HG03045 (cell line): ENCODE results near the gene ZNF367.

ENCODE experiments used
- ATAC-seq: cut with Tn5 transposase; IDR thresholded peaks from one replicate; pipeline ENCODE4 v1.9.1; 2021; ENCODE audit warnings: mild to moderate bottlenecking, moderate library complexity; ENCODE audit not compliant: unreplicated experiment

Gene ZNF367

GRCh38 chr9:96418083-96418919 lies at the start of gene ZNF367:
ZNF367 (minus strand) TSS chr9:96418370; CDS start chr9:96418032, 338 bp downstream.
- peak; percentile 70 for ATAC-seq

DNA sequence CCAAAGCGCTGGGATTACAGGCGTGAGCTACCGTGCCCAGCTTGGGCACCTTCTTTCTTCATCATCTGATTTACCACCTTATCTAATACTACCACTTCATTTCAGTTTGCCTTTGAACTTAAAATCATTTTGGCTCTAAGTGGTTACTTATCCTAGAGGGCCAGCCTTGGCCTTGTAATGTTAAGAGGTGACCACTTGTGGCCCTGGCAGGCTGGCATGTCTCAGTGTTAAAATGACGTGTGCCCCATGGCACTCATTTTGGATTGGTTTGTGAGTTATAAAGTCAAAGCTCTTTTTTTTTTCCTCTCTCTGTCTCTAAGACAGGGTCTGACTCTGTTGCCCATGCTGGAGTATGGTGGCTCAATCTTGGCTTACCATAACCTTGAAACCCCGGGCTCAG lies 49.6 kb upstream of the ZNF367 start:
- no peak for ATAC-seq

DNA sequence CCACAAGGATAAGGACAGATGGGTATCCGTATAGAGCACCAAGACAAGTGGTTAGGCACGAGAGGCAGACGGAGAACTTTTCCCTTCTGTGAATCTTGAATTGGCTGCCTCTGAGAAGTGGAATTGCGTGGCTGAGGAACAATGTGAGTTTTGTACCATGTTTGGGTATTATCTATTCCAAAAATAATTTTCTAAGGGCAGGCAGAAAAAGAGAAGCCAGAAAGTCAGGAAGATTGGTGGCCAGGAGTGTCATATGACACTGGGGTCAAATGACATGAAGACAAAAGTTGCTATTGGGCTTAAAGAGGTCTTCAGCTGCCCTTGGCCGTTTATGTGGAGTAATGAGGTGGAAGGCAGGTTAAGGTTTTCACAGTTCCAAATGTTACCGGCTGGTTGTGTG lies 46.3 kb upstream of the ZNF367 start:
- no peak for ATAC-seq

DNA sequence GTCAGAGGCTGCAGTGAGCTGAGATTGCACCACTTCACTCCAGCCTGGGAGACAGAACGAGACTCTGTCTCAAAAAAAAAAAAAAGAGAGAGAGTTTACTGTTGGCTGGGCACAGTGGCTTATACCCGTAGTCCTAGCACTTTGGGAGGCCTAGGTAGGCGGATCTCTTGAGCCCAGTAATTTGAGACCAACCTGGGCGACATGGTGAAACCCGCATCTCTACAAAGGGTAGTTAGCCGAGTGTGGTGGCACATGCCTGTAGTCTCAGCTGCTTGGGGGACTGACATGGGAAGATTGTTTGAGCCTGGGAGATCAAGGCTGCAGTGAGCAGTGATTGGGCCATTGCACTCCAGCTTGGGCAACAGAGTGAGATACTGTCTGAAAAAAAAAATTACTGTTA lies 44.4 kb upstream of the ZNF367 start:
- no peak for ATAC-seq

DNA sequence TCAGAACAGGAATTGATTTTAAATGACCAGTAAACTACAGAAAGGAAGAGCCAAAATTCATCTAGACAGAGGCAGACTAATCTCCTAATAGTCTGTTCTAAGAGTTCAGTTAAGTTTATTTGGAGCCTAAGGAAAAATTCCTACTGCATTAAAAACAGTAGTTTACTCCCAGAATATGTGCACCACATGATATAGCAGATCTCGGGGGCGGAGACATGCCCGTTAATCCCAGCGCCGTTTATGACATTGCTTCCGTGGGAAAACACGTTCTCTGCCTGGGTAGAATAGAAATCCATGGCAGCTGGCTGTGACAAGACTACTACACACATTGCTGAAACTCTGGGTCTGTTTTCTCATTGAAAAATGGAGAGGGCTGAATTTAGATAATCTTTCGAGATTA lies 43.2 kb upstream of the ZNF367 start:
- no peak for ATAC-seq

GRCh38 chr9:96460882-96461281 lies 42.7 kb upstream of the ZNF367 start:
- no peak for ATAC-seq

DNA sequence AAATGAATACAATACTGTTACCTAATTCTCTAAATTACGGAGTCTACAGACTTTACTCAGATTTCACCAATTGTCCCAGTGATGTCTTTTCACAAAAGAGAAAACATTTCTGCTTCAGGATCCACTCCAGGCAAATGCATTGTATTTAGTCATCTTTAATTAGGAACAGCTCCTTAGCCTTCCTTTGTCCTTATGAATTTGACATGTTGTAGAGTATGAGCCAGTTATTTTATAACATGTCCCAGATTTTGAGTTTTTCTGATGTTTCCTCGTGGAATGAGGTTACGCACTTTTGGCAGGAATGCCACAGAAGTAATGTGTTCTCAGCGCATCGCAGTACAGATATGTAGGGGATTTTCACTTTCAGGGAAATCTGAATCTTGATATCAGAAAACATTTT lies 42.3 kb upstream of the ZNF367 start:
- ATAC-seq, result no peak

DNA sequence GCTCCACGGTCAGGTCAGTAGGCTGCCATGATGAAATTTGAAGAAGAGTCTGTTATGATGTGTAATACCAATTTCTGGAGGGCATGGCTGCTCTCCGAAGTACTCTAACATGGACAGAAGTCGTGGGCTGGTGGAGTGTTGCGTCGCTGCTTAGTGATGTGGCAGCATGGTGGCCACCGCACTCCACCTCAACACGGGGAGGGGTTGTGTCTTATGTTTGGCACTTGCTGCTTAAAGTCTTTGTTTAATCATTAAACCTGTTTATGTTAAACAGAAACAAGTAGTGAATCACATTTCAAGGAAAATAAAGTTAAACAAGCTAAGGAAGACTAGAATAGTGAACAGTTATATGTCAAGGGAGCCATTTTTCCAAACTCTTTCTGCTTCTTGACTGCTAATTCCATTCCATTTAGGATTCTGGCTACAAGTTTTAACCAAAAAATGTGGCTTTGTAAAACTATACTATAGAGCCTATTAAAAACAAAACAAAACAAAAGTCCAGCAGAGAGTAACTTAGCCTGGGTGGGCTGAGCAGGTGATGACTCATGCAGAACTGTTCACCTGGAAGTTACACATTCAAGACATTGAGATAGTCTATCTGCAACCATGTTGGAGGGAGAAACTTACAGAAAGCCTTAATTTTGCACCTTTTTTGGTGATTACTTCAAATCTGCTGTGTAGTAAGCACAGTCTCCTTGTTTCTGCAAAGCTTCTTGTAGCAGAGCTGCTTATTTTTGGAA lies 41.3 kb upstream of the ZNF367 start:
- ATAC-seq, result no peak

GRCh38 chr9:96458226-96458625 lies 40.1 kb upstream of the ZNF367 start:
- ATAC-seq, result no peak

DNA sequence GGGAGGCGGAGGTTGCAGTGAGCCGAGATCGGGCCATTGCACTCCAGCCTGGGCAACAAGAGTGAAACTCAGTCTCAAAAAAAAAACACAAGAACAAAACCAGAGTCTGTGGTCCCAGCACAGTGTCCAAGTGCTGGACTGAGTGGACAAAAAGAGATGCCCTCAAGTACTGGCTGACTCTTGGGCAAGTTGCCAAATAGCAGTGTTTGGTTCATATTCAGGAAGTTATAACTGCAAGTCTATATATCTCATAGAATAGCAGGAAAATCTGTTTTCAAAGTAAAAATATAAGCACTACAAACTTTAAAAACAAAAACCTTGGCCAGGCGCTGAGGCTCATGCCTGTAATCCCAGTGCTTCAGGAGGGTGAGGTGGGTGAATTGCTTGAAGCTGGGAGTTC lies 39.1 kb upstream of the ZNF367 start:
- no peak for ATAC-seq

DNA sequence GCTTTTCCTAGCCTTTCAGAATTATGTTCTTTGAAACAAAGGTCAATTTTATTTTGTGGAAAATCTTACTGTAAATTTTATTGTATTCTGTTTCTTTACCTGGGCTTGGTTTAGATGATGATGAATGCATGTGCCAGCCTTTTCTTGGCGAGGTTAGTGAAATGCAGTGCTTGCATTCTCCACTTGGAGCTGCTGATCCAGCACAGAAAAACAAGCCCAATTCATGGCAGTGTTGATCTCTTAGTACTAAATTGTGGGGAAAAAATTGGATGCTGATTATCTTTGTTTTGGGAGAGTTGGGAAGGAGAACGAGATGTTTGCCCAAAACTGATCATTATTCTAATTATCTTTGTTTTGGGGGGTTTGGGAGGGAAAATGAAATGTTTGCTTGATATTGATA lies 35.5 kb upstream of the ZNF367 start:
- ATAC-seq, result no peak

GRCh38 chr9:96450613-96451528 lies 32.7 kb upstream of the ZNF367 start:
- ATAC-seq, result peak; percentile 8

DNA sequence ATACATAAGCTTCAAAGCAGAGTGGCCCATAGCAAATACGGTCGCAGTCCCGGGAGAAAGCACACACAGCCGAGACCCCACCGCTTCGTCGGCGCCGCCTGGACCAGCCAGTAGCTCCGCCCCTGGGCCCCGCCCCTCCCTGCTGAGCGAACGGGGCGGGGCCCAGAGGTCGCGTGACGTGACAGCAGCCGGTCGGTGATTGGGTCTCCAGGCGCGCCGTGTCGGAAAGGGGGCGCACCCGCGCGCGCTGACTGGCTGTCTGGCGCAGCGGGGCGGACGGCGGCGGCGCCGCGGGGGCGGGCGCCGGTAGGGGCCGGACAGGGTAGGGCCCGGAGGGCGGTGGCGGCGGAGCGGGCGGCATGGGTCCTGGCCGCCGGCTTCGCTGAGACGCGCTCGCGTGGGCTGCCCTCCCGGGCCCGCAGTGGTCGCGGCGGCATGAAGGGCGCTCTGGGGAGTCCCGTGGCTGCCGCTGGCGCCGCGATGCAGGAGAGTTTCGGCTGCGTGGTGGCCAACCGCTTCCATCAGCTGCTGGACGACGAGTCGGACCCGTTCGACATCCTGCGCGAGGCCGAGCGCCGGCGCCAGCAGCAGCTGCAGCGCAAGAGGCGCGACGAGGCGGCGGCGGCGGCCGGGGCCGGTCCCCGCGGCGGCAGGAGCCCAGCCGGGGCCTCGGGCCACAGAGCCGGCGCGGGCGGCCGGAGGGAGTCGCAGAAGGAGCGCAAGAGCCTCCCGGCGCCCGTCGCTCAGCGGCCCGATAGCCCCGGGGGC lies 31.9 kb upstream of the ZNF367 start, which contains the start of gene HABP4:
HABP4 (plus strand) TSS at position 325 of the 768 bp plus-strand sequence; CDS start at position 436, 111 bp downstream.
- ATAC-seq, result peak; percentile 99

DNA sequence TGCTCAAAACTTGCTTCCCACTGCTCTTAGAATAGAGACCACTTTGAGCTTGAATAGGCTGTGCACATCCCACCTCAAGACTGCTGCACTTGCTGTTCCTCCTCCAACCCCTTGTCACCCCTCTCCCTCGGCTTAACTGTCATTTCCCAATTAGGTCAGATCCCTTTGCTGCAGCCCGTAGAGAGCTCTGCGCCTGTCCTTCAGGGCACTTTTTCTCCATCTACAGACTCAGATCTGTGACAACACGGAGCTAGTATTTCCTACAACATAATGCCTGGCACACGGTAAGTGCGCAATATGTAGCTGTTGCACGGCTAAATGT lies 31.3 kb upstream of the ZNF367 start:
- peak; percentile 5 for ATAC-seq

DNA sequence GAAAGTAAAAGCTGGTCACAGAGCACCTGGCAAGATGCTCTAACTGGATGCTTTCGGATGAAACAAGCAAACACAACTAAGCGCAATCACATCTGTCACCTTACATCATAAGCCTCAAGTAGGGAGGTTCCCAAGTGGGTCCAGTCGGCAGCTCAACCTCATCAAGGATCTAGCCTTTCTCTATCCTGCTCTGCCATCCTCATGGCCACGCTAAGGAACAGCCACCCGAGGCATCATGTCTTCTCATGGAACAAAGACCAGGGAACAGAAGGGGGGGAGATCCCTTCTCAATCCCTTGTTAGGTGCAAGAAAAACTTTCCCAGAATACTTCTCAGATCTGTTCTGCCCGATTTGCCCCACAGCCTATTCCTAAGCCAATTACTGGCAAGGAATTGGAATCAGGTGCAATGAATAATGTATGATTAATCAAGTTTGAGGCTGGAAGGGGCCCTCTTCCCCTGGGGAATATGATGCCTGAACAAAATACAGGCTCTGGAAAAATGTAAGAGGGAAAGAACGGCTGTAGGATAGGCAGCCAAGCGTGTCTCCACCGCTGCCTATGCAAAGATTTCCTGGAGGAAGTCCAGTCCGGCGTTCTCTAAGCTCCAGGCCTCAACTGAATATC lies 30.5 kb upstream of the ZNF367 start:
- no peak for ATAC-seq

- ATAC-seq, result no peak
Observed at GRCh38 chr9:96447406-96447805, 29.2 kb upstream of the ZNF367 start.

GRCh38 chr9:96442491-96442890 lies 24.3 kb upstream of the ZNF367 start:
- ATAC-seq, result no peak

DNA sequence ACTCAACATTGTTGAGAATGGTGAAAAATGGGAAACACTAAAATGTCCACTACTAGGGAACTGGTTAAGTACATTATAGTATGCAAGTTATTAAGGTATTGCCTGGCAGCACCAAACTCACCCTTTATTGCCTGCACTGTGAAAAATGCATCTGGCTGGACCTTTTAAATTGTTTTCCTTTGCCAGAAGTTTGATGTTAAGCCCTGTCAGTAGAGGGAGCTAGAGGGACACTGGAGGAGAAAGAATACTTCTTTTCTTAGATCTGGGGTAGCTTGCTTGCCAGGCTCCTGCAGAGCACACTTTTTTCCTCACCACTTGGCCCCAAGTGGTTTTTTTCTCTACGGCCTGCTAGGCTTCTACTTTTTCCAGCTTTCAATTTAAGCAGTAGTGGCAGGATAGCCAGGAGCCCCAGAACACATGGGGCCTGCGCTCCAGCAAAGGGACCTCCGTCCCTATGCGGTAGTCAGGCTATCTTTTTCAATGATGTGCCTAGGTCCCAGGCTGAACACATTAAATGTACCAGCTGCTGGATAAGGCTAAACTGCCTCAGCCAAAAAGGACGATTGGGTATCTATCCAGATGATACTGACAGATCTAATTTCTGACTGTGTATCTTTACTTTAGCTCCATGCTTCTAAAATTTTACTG lies 23.8 kb upstream of the ZNF367 start:
- no peak for ATAC-seq

- ATAC-seq, result no peak
Observed at GRCh38 chr9:96440671-96441199, 22.6 kb upstream of the ZNF367 start.
